Activated naive CD4-positive, alpha-beta T cell treated with anti-CD3 and anti-CD28 coated beads for 36 hours (primary cell): Measurements from ENCODE around the gene CWC27. TPM values are rescaled to one million over a fixed set of nuclear protein-coding genes. Genes with fewer than 3 reads are reported as not detected.

Source experiments
- CTCF ChIA-PET: fragments of 350-600 bp; sonication (Branson Sonifier 250); formaldehyde crosslinking; loops from one replicate; lab custom pipeline; 2021; ENCODE audit warnings: antibody characterized with exemption; lab: Charles Lee
- DNase-seq: peaks from one replicate; pipeline ENCODE4 v3.0.0-alpha.2; 2020
- H3K27ac Mint-ChIP-seq: one replicate; pipeline ENCODE4 v1.8.0; 2021; ENCODE audit warnings: mild to moderate bottlenecking, mixed read lengths
- H3K27me3 Mint-ChIP-seq: one replicate; pipeline ENCODE4 v1.8.0; 2021; ENCODE audit warnings: low read depth, mixed read lengths
- H3K36me3 Mint-ChIP-seq: one replicate; pipeline ENCODE4 v1.8.0; 2021; ENCODE audit warnings: low read depth, mixed read lengths
- H3K4me1 Mint-ChIP-seq: one replicate; pipeline ENCODE4 v1.8.0; 2021; ENCODE audit warnings: low read depth, mixed read lengths
- H3K4me3 Mint-ChIP-seq: one replicate; pipeline ENCODE4 v1.8.0; 2021; ENCODE audit warnings: mild to moderate bottlenecking, moderate library complexity, mixed read lengths
- H3K9me3 Mint-ChIP-seq: one replicate; pipeline ENCODE4 v1.8.0; 2021; ENCODE audit warnings: mixed read lengths
- intact Hi-C: fragments of 100-400 bp; cut with micrococcal nuclease; formaldehyde crosslinking; loops from one replicate; pipeline ENCODE4 v1.15.1; 2023
- total RNA-seq, 2 experiments: library from RNA; stranded (reverse); gene quantifications; one replicate each; pipeline ENCODE4 v1.2.3, GENCODE V29; 2021

CWC27 gene
- total RNA-seq, 2 experiments from 2014 or later: 35.8 to 39.8 TPM

- Mint-ChIP-seq H3K36me3 (peaks cover 16% of the 10 kb centered on the region), H3K4me3 (no peak overlapping the region), H3K4me1 (no peaks in the 10 kb centered on the region), H3K27me3 (no peaks in the 10 kb centered on the region), H3K9me3 (no peaks in the 10 kb centered on the region), H3K27ac (no peak overlapping the region)
- CTCF ChIA-PET: no interaction called here
- intact Hi-C loops: no loop called here
- DNase-seq: no peak
Observed at GRCh38 chr5:64854855-64855254, 86.1 kb downstream of the CWC27 start.

GRCh38 chr5:64859881-64860280, 91.2 kb downstream of the CWC27 start:
- intact Hi-C loops: no loop called here
- no peak for DNase-seq
- H3K9me3 Mint-ChIP-seq: no peaks in the 10 kb centered on the region
- H3K27me3 Mint-ChIP-seq: no peaks in the 10 kb centered on the region
- peaks cover 4% of the 10 kb centered on the region for H3K36me3 Mint-ChIP-seq
- no peak overlapping the region for H3K4me3 Mint-ChIP-seq
- CTCF ChIA-PET: interaction anchor here (0.6 kb wide), 1 partner anchor 1721 kb away, joined by 3 read pairs; no protein-coding TSS in a partner anchor
- H3K4me1 Mint-ChIP-seq: no peaks in the 10 kb centered on the region
- no peak overlapping the region for H3K27ac Mint-ChIP-seq

DNA sequence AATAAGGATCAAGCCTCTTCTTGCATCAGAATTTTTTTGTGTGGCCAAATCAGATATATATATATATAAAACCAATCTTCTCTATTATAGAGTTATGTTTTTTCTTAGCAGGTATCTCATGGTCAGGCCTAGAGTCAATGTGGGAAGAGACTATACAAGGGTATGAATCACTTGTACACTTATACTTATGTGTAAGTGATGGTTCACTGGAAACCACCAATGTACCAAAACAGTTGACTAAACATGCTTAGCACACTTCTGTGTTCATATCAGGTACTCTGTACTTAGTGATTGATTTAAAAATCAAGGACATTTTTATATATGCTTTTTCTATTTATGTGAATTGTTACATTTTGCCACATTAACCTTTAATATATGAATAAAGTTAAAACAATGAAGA, 92.6 kb downstream of the CWC27 start:
- no peak overlapping the region for H3K27ac Mint-ChIP-seq
- H3K4me3 Mint-ChIP-seq: no peak overlapping the region
- CTCF ChIA-PET: no interaction called here

GRCh38 chr5:64864171-64864570, 95.4 kb downstream of the CWC27 start:
- Mint-ChIP-seq H3K27me3 (no peaks in the 10 kb centered on the region), H3K4me3 (no peak overlapping the region), H3K27ac (no peak overlapping the region), H3K36me3 (peaks cover 4% of the 10 kb centered on the region), H3K4me1 (no peaks in the 10 kb centered on the region), H3K9me3 (no peaks in the 10 kb centered on the region)
- intact Hi-C loops: no loop called here
- CTCF ChIA-PET: no interaction called here
- no peak for DNase-seq

More for the DNA sequence above, 92.6 kb downstream of the CWC27 start:
- H3K36me3 Mint-ChIP-seq: peaks cover 4% of the 10 kb centered on the region
- no peaks in the 10 kb centered on the region for H3K27me3 Mint-ChIP-seq
- no peak for DNase-seq
- intact Hi-C loops: no loop called here
- no peaks in the 10 kb centered on the region for H3K9me3 Mint-ChIP-seq
- H3K4me1 Mint-ChIP-seq: no peaks in the 10 kb centered on the region

GRCh38 chr5:64865662-64866061, 96.9 kb downstream of the CWC27 start:
- Mint-ChIP-seq H3K27me3 (no peaks in the 10 kb centered on the region), H3K4me3 (no peak overlapping the region), H3K36me3 (peaks cover 4% of the 10 kb centered on the region), H3K9me3 (no peaks in the 10 kb centered on the region), H3K4me1 (peaks cover 3% of the 10 kb centered on the region), H3K27ac (no peak overlapping the region)
- CTCF ChIA-PET: no interaction called here
- DNase-seq: no peak
- intact Hi-C loops: no loop called here

DNA sequence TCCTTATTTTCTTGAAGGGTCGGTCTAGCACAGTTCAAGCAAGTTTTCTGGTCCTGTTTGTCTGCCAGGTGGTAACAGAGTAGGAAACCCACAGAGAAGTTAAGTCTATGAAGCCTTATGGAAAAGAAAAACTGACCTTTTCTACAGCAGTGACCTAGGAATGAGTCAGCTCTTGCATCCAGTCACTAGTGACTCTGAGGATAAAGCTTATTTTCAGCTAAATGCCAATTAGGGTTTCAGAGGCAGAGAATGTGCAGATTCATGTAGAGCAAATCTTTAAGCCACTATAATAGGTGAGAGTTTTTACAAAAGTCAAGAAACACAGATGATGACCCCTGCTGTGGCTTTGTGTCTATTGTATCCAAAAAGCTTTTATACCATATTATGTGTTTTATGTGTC, 100.7 kb downstream of the CWC27 start:
- no peak for DNase-seq
- peaks cover 3% of the 10 kb centered on the region for H3K4me1 Mint-ChIP-seq
- intact Hi-C loops: no loop called here
- H3K27ac Mint-ChIP-seq: no peak overlapping the region
- H3K27me3 Mint-ChIP-seq: no peaks in the 10 kb centered on the region
- H3K9me3 Mint-ChIP-seq: no peaks in the 10 kb centered on the region
- no peaks in the 10 kb centered on the region for H3K36me3 Mint-ChIP-seq
- CTCF ChIA-PET: interaction anchor here (0.6 kb wide), 1 partner anchor 575 kb away, joined by 3 read pairs; no protein-coding TSS in a partner anchor
- H3K4me3 Mint-ChIP-seq: no peak overlapping the region

GRCh38 chr5:64872044-64872443, 103.3 kb downstream of the CWC27 start:
- H3K36me3 Mint-ChIP-seq: peaks cover under 1% of the 10 kb centered on the region
- CTCF ChIA-PET: no interaction called here

DNA sequence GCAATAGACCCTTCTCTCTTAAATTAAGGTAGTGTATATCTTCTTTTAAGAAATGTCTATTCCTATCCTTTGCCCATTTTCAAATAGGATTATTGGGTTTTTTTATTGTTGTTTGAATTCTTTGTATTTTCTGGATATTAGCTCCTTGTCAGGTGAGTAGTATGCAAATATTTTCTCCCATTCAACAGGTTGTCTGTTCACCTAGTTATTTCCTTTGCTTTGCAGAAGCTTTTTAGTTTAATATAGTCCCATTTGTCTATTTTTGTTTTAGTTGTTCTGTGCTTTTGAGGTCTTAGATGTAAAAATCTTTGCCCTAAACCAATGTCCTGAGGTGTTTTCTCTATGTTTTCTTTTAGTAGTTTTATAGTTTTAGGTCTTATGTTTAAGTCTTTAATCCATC, 104.7 kb downstream of the CWC27 start:
- Mint-ChIP-seq H3K27me3 (no peaks in the 10 kb centered on the region), H3K4me1 (peaks cover 3% of the 10 kb centered on the region), H3K9me3 (no peaks in the 10 kb centered on the region), H3K4me3 (no peak overlapping the region), H3K27ac (no peak overlapping the region), H3K36me3 (peaks cover 2% of the 10 kb centered on the region)
- intact Hi-C loops: no loop called here
- no peak for DNase-seq
- CTCF ChIA-PET: no interaction called here

More at GRCh38 chr5:64872044-64872443, 103.3 kb downstream of the CWC27 start:
- DNase-seq: no peak
- no peaks in the 10 kb centered on the region for H3K9me3 Mint-ChIP-seq
- intact Hi-C loops: no loop called here
- no peak overlapping the region for H3K4me3 Mint-ChIP-seq
- peaks cover 3% of the 10 kb centered on the region for H3K4me1 Mint-ChIP-seq
- H3K27ac Mint-ChIP-seq: no peak overlapping the region
- no peaks in the 10 kb centered on the region for H3K27me3 Mint-ChIP-seq

GRCh38 chr5:64874753-64875152, 106.0 kb downstream of the CWC27 start:
- no peak for DNase-seq
- intact Hi-C loops: no loop called here
- H3K27ac Mint-ChIP-seq: no peak overlapping the region
- H3K9me3 Mint-ChIP-seq: no peaks in the 10 kb centered on the region
- no peaks in the 10 kb centered on the region for H3K27me3 Mint-ChIP-seq
- no peaks in the 10 kb centered on the region for H3K4me1 Mint-ChIP-seq
- no peak overlapping the region for H3K4me3 Mint-ChIP-seq
- peaks cover 2% of the 10 kb centered on the region for H3K36me3 Mint-ChIP-seq
- CTCF ChIA-PET: no interaction called here

- DNase-seq: no peak
- intact Hi-C loops: no loop called here
- no peak overlapping the region for H3K4me3 Mint-ChIP-seq
- H3K27ac Mint-ChIP-seq: no peak overlapping the region
- CTCF ChIA-PET: no interaction called here
- H3K9me3 Mint-ChIP-seq: no peaks in the 10 kb centered on the region
- H3K27me3 Mint-ChIP-seq: no peaks in the 10 kb centered on the region
- no peaks in the 10 kb centered on the region for H3K4me1 Mint-ChIP-seq
- H3K36me3 Mint-ChIP-seq: peaks cover 2% of the 10 kb centered on the region
Observed at GRCh38 chr5:64876203-64876602, 107.5 kb downstream of the CWC27 start.

GRCh38 chr5:64880821-64881220, 112.1 kb downstream of the CWC27 start:
- CTCF ChIA-PET: no interaction called here
- intact Hi-C loops: no loop called here
- H3K4me3 Mint-ChIP-seq: no peak overlapping the region
- H3K4me1 Mint-ChIP-seq: no peaks in the 10 kb centered on the region
- no peaks in the 10 kb centered on the region for H3K9me3 Mint-ChIP-seq
- DNase-seq: no peak
- H3K36me3 Mint-ChIP-seq: peaks cover 8% of the 10 kb centered on the region
- H3K27ac Mint-ChIP-seq: no peak overlapping the region
- H3K27me3 Mint-ChIP-seq: no peaks in the 10 kb centered on the region

GRCh38 chr5:64883912-64884311, 115.2 kb downstream of the CWC27 start:
- H3K36me3 Mint-ChIP-seq: peaks cover 7% of the 10 kb centered on the region

DNA sequence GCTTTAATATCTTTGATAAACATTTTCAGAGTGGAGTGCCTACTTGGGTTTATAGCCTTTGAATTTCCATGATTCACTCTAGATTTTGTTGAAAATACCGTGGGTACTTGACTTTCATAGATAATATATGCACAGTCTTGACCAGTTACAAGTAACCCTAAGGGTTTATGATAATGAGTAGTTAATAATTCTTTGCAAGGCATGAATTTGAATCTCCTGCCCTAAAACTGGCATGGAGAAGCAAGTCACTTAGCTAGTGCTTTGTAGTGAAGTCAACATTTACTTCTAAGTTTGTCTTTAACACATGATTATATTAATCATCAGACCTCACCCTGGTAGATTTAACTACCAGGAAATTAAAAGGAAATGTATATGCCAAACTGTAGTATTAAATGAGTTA, 115.8 kb downstream of the CWC27 start:
- CTCF ChIA-PET: no interaction called here

More at GRCh38 chr5:64883912-64884311, 115.2 kb downstream of the CWC27 start:
- Mint-ChIP-seq H3K4me1 (no peaks in the 10 kb centered on the region), H3K27ac (no peak overlapping the region), H3K4me3 (no peak overlapping the region), H3K27me3 (no peaks in the 10 kb centered on the region), H3K9me3 (no peaks in the 10 kb centered on the region)
- intact Hi-C loops: no loop called here
- CTCF ChIA-PET: no interaction called here
- no peak for DNase-seq

More for the DNA sequence above, 115.8 kb downstream of the CWC27 start:
- intact Hi-C loops: no loop called here
- Mint-ChIP-seq H3K27ac (no peak overlapping the region), H3K36me3 (peaks cover 8% of the 10 kb centered on the region), H3K4me1 (no peaks in the 10 kb centered on the region), H3K4me3 (no peak overlapping the region), H3K9me3 (no peaks in the 10 kb centered on the region), H3K27me3 (no peaks in the 10 kb centered on the region)
- no peak for DNase-seq
